Skeletal muscle tissue (tissue), 4 donors: ENCODE measurements around the gene C5AR2. TPM values are rescaled to one million over a fixed set of nuclear protein-coding genes. Genes with fewer than 3 reads are reported as not detected.
"Not testable (repeated sequence)": the region's sequence is repeated elsewhere in the genome, so short reads cannot be mapped to it uniquely, and the experiment has no call there.

Experiments
- H3K27ac ChIP-seq: one replicate; pipeline ENCODE4 v1.7.0; 2013; ENCODE audit warnings: mild to moderate bottlenecking, low read depth, low read length, inconsistent platforms
- H3K27me3 ChIP-seq, 3 donors: one replicate each; pipeline ENCODE4 v1.7.0; 2013; ENCODE audit warnings: low read length in 3 of 3; ENCODE audit not compliant: control insufficient read depth in 3 of 3, insufficient read depth in 3 of 3
- H3K36me3 ChIP-seq, 3 donors: one replicate each; pipeline ENCODE4 v1.7.0; 2013; ENCODE audit warnings: low read length in 3 of 3; ENCODE audit not compliant: control insufficient read depth in 3 of 3, insufficient read depth in 3 of 3
- H3K4me1 ChIP-seq, 3 donors: one replicate each; pipeline ENCODE4 v1.7.0; 2013; ENCODE audit warnings: low read length in 3 of 3, mild to moderate bottlenecking in 3 of 3; ENCODE audit not compliant: control insufficient read depth in 3 of 3, insufficient read depth in 3 of 3
- H3K4me3 ChIP-seq, 3 donors: one replicate each; pipeline ENCODE4 v1.7.0; 2013; ENCODE audit warnings: low read length in 3 of 3
- H3K9ac ChIP-seq, 3 donors: one replicate each; pipeline ENCODE4 v1.7.0; 2013; ENCODE audit warnings: low read length in 3 of 3, mild to moderate bottlenecking in 3 of 3, moderate library complexity in 2 of 3, low read depth in 1 of 3
- H3K9me3 ChIP-seq, 3 donors: one replicate each; pipeline ENCODE4 v1.7.0; 2013; ENCODE audit warnings: low read length in 3 of 3; ENCODE audit not compliant: control insufficient read depth in 3 of 3
- total RNA-seq: library from RNA; depleted of rRNA; stranded (reverse); fragments of >200 nt; gene quantifications from one replicate; pipeline ENCODE4 v1.2.3, GENCODE V29; 2014
- donor health status: Osteomylitis.

Gene C5AR2
- total RNA-seq, 1 donor from 2014 or later, result 0.52 TPM

GRCh38 chr19:47356900-47357299, 24.9 kb downstream of the C5AR2 start:
- H3K9me3 ChIP-seq, result no peaks in the 10 kb centered on the region
- no peaks in the 10 kb centered on the region for H3K4me1 ChIP-seq
- H3K27me3 ChIP-seq, result no peaks in the 10 kb centered on the region
- H3K27ac ChIP-seq, result no peak overlapping the region
- no peak overlapping the region for H3K4me3 ChIP-seq
- H3K36me3 ChIP-seq, result peaks cover 63 to 78% (median 72%) of the 10 kb centered on the region in 3 donors
- H3K9ac ChIP-seq, result no peak overlapping the region

GRCh38 chr19:47357788-47358680, 26.1 kb downstream of the C5AR2 start:
- Histone ChIP-seq H3K4me1 (no peaks in the 10 kb centered on the region), H3K36me3 (peaks cover 58 to 81% (median 70%) of the 10 kb centered on the region in 3 donors), H3K9ac (no peak overlapping the region), H3K9me3 (no peaks in the 10 kb centered on the region), H3K27me3 (no peaks in the 10 kb centered on the region), H3K27ac (no peak overlapping the region), H3K4me3 (no peak overlapping the region)

GRCh38 chr19:47358936-47359335, 27.0 kb downstream of the C5AR2 start:
- Histone ChIP-seq H3K4me1 (no peaks in the 10 kb centered on the region), H3K27ac (no peak overlapping the region), H3K27me3 (no peaks in the 10 kb centered on the region), H3K4me3 (no peak overlapping the region), H3K9ac (no peak overlapping the region), H3K36me3 (peaks cover 53 to 81% (median 65%) of the 10 kb centered on the region in 3 donors), H3K9me3 (no peaks in the 10 kb centered on the region)

- Histone ChIP-seq H3K36me3 (peaks cover 49 to 62% (median 55%) of the 10 kb centered on the region in 3 donors), H3K27ac (no peak overlapping the region), H3K4me1 (no peaks in the 10 kb centered on the region), H3K27me3 (no peaks in the 10 kb centered on the region), H3K9me3 (no peaks in the 10 kb centered on the region), H3K4me3 (no peak overlapping the region), H3K9ac (no peak overlapping the region)
Observed at GRCh38 chr19:47362321-47362720, 30.3 kb downstream of the C5AR2 start.

GRCh38 chr19:47363758-47364531, 32.0 kb downstream of the C5AR2 start:
- H3K36me3 ChIP-seq, result peaks cover 41 to 51% (median 42%) of the 10 kb centered on the region in 3 donors
- H3K9me3 ChIP-seq, result no peaks in the 10 kb centered on the region
- H3K4me1 ChIP-seq, result no peaks in the 10 kb centered on the region
- H3K27ac ChIP-seq, result no peak overlapping the region
- H3K4me3 ChIP-seq, result no peak overlapping the region
- H3K27me3 ChIP-seq, result no peaks in the 10 kb centered on the region
- no peak overlapping the region for H3K9ac ChIP-seq

GRCh38 chr19:47365455-47365854, 33.5 kb downstream of the C5AR2 start:
- H3K4me1 ChIP-seq, H3K4me3 ChIP-seq, H3K27me3 ChIP-seq, H3K9ac ChIP-seq, H3K9me3 ChIP-seq, H3K27ac ChIP-seq: not testable (repeated sequence)
- H3K36me3 ChIP-seq, result peaks cover 42 to 51% (median 43%) of the 10 kb centered on the region in 3 donors

GRCh38 chr19:47370045-47370611, 38.2 kb downstream of the C5AR2 start:
- H3K27ac ChIP-seq, result no peak overlapping the region

GRCh38 chr19:47371261-47371660, 39.3 kb downstream of the C5AR2 start:
- Histone ChIP-seq H3K27ac (no peak overlapping the region), H3K9me3 (no peaks in the 10 kb centered on the region), H3K36me3 (peaks cover 45 to 57% (median 49%) of the 10 kb centered on the region in 3 donors), H3K4me3 (no peak overlapping the region), H3K9ac (no peak overlapping the region), H3K27me3 (no peaks in the 10 kb centered on the region), H3K4me1 (no peaks in the 10 kb centered on the region)

More at GRCh38 chr19:47370045-47370611, 38.2 kb downstream of the C5AR2 start:
- H3K4me1 ChIP-seq, result no peaks in the 10 kb centered on the region
- H3K9ac ChIP-seq, result no peak overlapping the region
- no peaks in the 10 kb centered on the region for H3K9me3 ChIP-seq
- H3K36me3 ChIP-seq, result peaks cover 34 to 49% (median 43%) of the 10 kb centered on the region in 3 donors
- H3K4me3 ChIP-seq, result no peak overlapping the region
- no peaks in the 10 kb centered on the region for H3K27me3 ChIP-seq

- H3K36me3 ChIP-seq, result peaks cover 56 to 61% (median 59%) of the 10 kb centered on the region in 3 donors
Observed at GRCh38 chr19:47372603-47373002, 40.6 kb downstream of the C5AR2 start.

More at GRCh38 chr19:47372603-47373002, 40.6 kb downstream of the C5AR2 start:
- H3K9me3 ChIP-seq, result no peaks in the 10 kb centered on the region
- H3K27ac ChIP-seq, result no peak overlapping the region
- H3K4me3 ChIP-seq, result no peak overlapping the region
- no peak overlapping the region for H3K9ac ChIP-seq
- H3K4me1 ChIP-seq, result peaks cover 0 to 7% (median 6%) of the 10 kb centered on the region in 3 donors
- no peaks in the 10 kb centered on the region for H3K27me3 ChIP-seq
